GM13977 (cell line): ENCODE data around the gene RPA1.
"Not testable (repeated sequence)": the region's sequence is repeated elsewhere in the genome, so short reads cannot be mapped to it uniquely, and the experiment has no call there.

Experiments used
- DNase-seq: peaks from one replicate; pipeline ENCODE4 v3.0.0; 2012; ENCODE audit warnings: low spot score
- CTCF ChIP-seq: IDR thresholded peaks from 2 replicates; pipeline ENCODE4 v1.5.1; 2012; ENCODE audit warnings: mild to moderate bottlenecking, control low read depth; ENCODE audit not compliant: insufficient read depth; ENCODE audit errors: extremely low read depth, missing control alignments
- in situ Hi-C: fragments of 300-500 bp; cut with MboI; formaldehyde crosslinking; loops from one replicate; pipeline ENCODE4 v1.12.0; 2022; ENCODE audit warnings: low sequenced_read_pairs, low pct_unique_long_range_greater_than_20kb, mixed read lengths, inconsistent platforms; ENCODE audit not compliant: unreplicated experiment

The RPA1 gene

GRCh38 chr17:1882836-1883235 lies 53.0 kb downstream of the RPA1 start:
- DNase-seq: peak; percentile 50
- in situ Hi-C loops: no loop called here
- peak; percentile 61 for TF ChIP-seq CTCF

- TF ChIP-seq CTCF: no peak
- in situ Hi-C loops: no loop called here
- no peak for DNase-seq
These were observed 53.7 kb downstream of the RPA1 start for GRCh38 chr17:1883536-1883935.

- TF ChIP-seq CTCF: no peak
- no peak for DNase-seq
- in situ Hi-C loops: no loop called here
These were observed 58.9 kb downstream of the RPA1 start for GRCh38 chr17:1888741-1889140.

- in situ Hi-C loops: no loop called here
- TF ChIP-seq CTCF: no peak
- no peak for DNase-seq
These were observed 61.1 kb downstream of the RPA1 start for GRCh38 chr17:1890758-1891450.

- DNase-seq: no peak
- in situ Hi-C loops: no loop called here
- TF ChIP-seq CTCF: no peak
These were observed 65.0 kb downstream of the RPA1 start for GRCh38 chr17:1894753-1895339.

GRCh38 chr17:1895479-1895878 lies 65.7 kb downstream of the RPA1 start:
- DNase-seq, in situ Hi-C loops: not testable (repeated sequence)

- in situ Hi-C loops: no loop called here
- TF ChIP-seq CTCF: no peak
- peak; percentile 68 for DNase-seq
These were observed 66.7 kb downstream of the RPA1 start for GRCh38 chr17:1896243-1897104.
